GM12873 (cell line): ENCODE data around the gene OLFML2A.

Source experiments
- TF ChIP-seq, protein P1 (sequence below): IDR thresholded peaks from 2 replicates; pipeline ENCODE4 v1.5.1; 2012; ENCODE audit warnings: low read depth, mild to moderate bottlenecking, moderate library complexity, low read length, control low read depth; ENCODE audit not compliant: insufficient read depth; ENCODE audit errors: missing control alignments

Gene OLFML2A

GRCh38 chr9:124771867-124772679 is 4.9 kb upstream of the OLFML2A start:
- TF ChIP-seq, protein P1, sequence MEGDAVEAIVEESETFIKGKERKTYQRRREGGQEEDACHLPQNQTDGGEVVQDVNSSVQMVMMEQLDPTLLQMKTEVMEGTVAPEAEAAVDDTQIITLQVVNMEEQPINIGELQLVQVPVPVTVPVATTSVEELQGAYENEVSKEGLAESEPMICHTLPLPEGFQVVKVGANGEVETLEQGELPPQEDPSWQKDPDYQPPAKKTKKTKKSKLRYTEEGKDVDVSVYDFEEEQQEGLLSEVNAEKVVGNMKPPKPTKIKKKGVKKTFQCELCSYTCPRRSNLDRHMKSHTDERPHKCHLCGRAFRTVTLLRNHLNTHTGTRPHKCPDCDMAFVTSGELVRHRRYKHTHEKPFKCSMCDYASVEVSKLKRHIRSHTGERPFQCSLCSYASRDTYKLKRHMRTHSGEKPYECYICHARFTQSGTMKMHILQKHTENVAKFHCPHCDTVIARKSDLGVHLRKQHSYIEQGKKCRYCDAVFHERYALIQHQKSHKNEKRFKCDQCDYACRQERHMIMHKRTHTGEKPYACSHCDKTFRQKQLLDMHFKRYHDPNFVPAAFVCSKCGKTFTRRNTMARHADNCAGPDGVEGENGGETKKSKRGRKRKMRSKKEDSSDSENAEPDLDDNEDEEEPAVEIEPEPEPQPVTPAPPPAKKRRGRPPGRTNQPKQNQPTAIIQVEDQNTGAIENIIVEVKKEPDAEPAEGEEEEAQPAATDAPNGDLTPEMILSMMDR: peak; percentile 88

- TF ChIP-seq, protein P1: no peak
Measured at GRCh38 chr9:124773473-124774128, 3.3 kb upstream of the OLFML2A start.

DNA sequence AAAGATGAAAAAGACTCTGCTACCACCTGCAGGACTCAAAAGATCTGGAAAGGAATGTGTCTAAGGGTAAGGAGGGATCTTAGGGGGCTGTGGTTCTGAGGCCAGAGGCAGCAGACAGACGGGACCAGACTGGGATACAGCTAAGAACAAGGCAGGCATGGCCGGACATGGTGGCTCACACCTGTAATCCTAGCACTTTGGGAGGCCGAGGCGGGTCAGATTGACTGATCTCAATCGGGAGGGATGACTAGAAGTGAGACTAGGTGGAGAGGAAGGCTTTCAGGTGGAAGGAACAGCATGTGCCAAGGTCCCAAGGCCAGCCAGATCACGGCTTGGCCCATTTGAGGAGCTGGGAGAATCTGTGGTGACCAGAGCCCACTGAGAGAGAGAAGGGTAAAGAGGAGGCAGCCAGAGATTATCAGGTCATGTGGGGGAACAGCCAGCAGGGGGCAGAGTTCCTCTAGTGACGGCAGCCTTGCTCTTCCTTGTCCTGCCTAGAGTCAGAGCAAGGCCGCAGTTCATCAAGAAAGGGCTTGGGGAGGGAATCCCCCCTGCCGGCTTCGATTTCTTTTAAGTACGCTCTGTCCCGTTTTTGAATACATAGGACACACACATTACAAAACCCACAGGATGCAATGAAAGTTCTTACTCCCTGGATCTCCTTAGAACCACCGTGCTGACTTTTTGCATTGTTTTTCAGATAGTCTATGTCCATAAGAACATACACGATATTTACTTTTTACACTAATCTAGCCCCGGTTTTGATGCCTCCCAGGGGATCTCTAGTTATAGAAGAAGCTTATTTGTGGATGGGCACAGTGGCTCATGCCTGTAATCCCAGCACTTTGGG is 2.6 kb upstream of the OLFML2A start:
- TF ChIP-seq, protein P1: peak; percentile 90

GRCh38 chr9:124776618-124776953 is 347 bp upstream of the OLFML2A start:
- TF ChIP-seq, protein P1: no peak

DNA sequence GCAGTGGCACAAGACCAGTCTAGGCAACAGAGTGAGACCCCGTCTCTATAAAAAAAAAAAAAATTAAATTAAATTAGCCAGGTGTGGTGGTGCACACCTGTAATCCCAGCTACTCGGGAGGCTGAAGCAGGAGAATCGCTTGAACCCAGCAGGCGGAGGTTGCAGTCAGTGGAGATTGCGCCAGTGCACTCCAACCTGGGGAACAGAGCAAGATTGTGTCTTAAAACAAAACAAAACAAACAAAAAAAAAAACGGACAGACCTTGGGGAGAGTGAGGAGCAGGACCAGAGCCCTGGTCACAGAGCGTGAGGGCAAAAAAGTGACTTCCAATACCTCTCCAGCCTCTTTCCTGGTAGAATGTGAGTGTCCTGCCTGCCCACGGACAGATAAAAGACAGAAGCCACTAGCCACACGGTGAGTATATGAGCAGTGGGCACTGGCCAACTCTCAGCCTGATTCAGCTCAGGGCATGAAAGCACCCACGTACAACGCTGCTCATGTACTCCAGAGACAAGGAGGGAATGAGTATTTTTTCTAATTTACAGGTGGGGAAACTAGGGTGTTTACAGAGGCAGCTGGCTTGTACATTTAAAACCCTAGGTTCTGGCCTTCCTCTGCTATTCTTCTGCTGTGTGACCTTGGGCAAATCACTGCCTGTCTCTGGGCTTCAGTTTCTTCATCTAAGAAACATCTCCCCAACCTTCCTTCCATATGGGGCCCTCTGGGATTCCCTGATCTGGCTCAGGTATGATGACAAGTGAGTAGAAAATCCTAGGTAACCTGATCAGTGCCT is 1.8 kb downstream of the OLFML2A start:
- TF ChIP-seq, protein P1: no peak

GRCh38 chr9:124779368-124780059 is 2.6 kb downstream of the OLFML2A start:
- TF ChIP-seq, protein P1: no peak
